Rectal smooth muscle tissue (tissue), 1 donor: ENCODE data around the gene ZG16.
"Not testable (repeated sequence)": the region's sequence is repeated elsewhere in the genome, so short reads cannot be mapped to it uniquely, and the experiment has no call there.

Experiments
- H3K27ac ChIP-seq: one replicate; pipeline ENCODE4 v1.7.0; 2013; ENCODE audit warnings: low read depth, low read length, inconsistent platforms
- H3K27me3 ChIP-seq: one replicate; pipeline ENCODE4 v1.7.0; 2013; ENCODE audit warnings: low read length; ENCODE audit not compliant: control insufficient read depth, insufficient read depth
- H3K36me3 ChIP-seq: one replicate; pipeline ENCODE4 v1.7.0; 2013; ENCODE audit warnings: low read length; ENCODE audit not compliant: control insufficient read depth, insufficient read depth
- H3K4me1 ChIP-seq: one replicate; pipeline ENCODE4 v1.7.0; 2013; ENCODE audit warnings: low read length; ENCODE audit not compliant: control insufficient read depth, insufficient read depth
- H3K4me3 ChIP-seq: one replicate; pipeline ENCODE4 v1.7.0; 2013; ENCODE audit warnings: low read length
- H3K9ac ChIP-seq: one replicate; pipeline ENCODE4 v1.7.0; 2013; ENCODE audit warnings: low read length

ZG16 gene

DNA sequence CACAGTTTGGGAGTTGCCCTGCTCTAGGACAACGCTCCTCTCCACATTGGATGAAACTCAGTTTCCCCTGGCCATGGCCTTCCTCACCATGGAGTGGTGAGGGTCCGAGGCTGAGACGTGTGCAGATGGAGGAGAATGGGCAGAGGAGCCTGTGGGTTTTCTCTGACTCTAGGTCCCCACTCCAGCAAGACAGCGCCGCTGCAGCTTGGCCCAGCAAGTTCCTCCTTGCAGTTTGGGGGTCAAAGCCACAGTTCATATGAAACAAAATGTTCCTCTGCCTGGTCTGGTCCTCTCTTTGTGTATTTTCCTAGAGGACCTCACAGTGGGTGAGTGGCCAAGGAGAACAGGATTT is 34.6 kb upstream of the ZG16 start:
- Histone ChIP-seq H3K27ac (no peak overlapping the region), H3K27me3 (no peaks in the 10 kb centered on the region), H3K4me3 (no peak overlapping the region), H3K36me3 (no peaks in the 10 kb centered on the region), H3K9ac (no peak overlapping the region), H3K4me1 (no peaks in the 10 kb centered on the region)

DNA sequence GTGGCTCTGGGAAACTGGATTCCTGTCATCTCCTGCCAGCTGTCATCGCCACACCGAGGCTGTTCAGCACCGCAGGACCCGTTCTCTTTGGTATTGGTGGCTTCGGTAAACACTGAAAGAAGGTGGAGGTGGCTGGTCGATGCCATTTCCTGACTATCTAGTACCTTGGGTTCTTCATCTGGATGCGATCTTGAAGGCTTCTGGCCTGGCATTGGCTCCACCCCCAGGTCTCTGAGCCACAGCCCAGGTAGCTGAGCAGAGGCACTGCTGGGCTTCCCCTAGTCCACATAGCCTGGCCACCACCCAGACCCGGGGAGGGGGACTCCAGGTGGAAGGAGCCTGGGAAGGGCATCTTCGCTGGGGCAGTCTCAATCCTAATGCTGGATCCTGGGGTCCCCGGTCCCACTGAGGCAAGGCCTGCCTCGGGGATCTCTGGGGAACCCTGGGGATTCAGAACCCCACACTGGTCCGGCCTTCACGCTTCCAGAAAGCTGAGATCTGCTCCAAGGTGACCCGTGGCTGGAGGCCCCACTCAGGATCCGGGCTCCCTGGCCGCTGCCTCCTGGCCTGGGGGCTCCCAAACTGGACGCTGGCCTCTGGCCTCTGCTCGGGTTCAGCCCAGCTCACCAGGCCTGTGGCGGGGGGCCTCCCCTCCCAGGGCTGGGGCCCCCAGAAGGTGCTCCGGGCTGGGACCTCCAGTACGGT is 34.1 kb upstream of the ZG16 start:
- Histone ChIP-seq H3K4me3 (no peak overlapping the region), H3K27ac (no peak overlapping the region), H3K4me1 (no peaks in the 10 kb centered on the region), H3K27me3 (no peaks in the 10 kb centered on the region), H3K9ac (no peak overlapping the region), H3K36me3 (no peaks in the 10 kb centered on the region)

DNA sequence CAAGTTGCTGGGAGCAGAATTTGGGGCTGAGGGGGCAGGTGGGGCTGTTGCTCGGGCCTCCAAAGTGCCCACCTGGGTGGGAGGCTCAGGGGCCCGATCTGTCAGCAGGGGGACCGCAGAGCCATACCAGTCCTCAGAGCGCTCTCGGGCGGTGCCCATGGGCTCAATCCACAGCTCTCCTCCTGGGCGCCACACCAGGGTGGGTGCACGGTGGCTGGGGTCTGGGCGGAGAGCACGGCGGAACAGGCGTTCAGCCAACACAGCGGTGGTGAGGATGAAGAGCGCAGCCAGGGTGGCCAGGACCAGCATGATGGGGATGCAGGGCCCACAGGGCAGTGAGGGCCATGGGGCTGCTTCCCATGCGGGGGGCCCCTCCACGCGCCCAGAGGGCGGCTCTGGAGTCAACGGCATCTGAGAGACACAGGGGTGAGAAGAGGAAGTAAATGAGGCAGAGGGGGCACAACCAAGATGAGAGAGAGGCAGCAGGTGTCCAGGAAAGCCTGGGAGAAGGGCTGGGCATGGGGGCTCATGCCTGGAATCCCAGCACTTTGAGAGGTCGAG is 33.4 kb upstream of the ZG16 start:
- no peak overlapping the region for H3K9ac ChIP-seq
- H3K27ac ChIP-seq: no peak overlapping the region
- H3K27me3 ChIP-seq: no peaks in the 10 kb centered on the region
- peak overlapping the region; percentile 51 for H3K4me3 ChIP-seq
- no peaks in the 10 kb centered on the region for H3K36me3 ChIP-seq
- H3K4me1 ChIP-seq: no peaks in the 10 kb centered on the region

DNA sequence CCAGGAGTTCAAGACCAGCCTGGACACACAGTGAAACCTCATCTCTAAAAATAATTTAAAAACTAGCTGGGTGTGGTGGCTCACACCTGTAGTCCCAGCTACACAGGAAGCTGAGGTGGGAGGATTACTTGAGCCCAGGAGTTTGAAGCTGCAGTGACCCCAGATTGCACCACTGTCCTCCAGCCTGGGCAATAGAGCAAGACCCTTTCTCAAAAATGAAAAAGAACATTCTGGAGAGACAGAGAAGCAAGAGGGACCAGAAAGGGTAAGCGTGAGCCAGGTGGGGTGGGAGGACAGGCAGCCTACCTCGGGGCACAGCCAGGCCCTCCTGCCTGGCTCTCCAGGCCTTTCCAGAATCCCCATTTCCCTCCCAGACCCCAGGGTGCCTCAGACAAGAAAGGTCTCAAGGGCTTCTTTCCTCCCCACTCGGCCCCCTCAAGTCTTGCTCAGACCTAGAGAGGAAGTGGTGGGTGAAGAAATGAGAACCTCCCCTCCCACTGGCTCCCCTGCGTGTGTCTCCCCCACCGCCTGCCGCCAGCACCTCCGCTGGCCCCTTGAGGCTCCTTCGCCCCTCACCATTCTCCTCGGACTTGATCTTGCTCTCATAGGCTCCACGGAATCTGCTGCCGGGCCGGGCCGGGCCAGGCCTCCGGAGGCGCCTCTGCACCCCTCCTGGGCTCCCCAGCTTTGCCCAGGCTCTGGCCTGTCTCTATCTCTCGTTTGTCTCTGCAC is 32.8 kb upstream of the ZG16 start:
- no peaks in the 10 kb centered on the region for H3K27me3 ChIP-seq
- no peaks in the 10 kb centered on the region for H3K36me3 ChIP-seq
- no peak overlapping the region for H3K9ac ChIP-seq
- H3K4me3 ChIP-seq: peak overlapping the region; percentile 51
- H3K4me1 ChIP-seq: no peaks in the 10 kb centered on the region
- H3K27ac ChIP-seq: no peak overlapping the region

DNA sequence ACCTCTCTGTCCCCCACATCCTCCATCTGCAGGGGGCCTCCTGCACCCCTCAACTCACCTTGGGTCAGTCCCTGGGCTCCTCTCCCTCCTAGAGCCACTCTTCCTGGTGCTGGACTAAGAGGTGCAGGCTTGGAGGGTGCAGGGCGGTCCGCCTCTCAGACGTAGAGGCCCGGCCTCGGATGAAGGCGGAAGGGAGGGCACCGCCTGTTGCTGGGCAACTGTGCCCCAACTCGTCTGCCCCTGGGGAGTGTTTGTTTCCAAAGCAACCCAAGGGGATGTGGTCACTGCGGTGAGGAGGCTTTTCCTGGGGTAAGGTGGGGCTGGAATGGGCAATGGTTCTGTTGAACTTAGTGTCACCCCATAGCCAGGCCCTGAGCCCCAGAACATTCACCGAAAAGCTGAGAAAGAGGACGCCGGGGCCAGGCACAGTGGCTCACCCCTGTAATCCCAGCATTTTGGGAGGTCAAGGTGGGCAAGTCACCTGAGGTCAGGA is 32.2 kb upstream of the ZG16 start, which contains the start of gene C16orf54:
C16orf54 (minus strand) TSS at position 138 of the 493 bp plus-strand sequence. CDS start 1,039 bp downstream, outside the sequence.
- Histone ChIP-seq H3K4me3 (peak within 1 kb of the TSS; percentile 51), H3K36me3 (no peaks in the 10 kb centered on the region), H3K4me1 (no peaks in the 10 kb centered on the region), H3K27me3 (no peaks in the 10 kb centered on the region), H3K27ac (no peak within 1 kb of the TSS), H3K9ac (no peak within 1 kb of the TSS)

DNA sequence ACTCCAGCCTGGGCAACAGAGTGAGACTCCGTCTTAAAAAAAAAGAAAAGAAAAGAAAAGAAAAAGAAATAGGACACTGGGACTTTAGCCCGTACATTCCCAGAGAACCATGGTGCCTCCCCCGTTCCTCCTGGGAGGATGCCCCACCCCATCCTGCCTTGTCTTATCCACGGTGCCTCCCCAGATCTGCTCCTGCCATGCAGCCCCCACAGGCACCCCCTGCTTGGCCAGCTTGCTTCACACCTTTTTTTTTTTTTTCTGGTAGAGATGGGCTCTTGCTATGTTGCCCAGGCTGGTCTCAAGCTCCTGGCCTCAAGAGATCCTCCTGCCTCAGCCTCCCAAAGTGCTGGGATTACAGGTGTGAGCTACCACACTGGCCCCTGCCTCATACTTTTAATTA is 31.5 kb upstream of the ZG16 start:
- H3K27me3 ChIP-seq, H3K4me1 ChIP-seq, H3K27ac ChIP-seq, H3K36me3 ChIP-seq, H3K4me3 ChIP-seq, H3K9ac ChIP-seq: not testable (repeated sequence)

DNA sequence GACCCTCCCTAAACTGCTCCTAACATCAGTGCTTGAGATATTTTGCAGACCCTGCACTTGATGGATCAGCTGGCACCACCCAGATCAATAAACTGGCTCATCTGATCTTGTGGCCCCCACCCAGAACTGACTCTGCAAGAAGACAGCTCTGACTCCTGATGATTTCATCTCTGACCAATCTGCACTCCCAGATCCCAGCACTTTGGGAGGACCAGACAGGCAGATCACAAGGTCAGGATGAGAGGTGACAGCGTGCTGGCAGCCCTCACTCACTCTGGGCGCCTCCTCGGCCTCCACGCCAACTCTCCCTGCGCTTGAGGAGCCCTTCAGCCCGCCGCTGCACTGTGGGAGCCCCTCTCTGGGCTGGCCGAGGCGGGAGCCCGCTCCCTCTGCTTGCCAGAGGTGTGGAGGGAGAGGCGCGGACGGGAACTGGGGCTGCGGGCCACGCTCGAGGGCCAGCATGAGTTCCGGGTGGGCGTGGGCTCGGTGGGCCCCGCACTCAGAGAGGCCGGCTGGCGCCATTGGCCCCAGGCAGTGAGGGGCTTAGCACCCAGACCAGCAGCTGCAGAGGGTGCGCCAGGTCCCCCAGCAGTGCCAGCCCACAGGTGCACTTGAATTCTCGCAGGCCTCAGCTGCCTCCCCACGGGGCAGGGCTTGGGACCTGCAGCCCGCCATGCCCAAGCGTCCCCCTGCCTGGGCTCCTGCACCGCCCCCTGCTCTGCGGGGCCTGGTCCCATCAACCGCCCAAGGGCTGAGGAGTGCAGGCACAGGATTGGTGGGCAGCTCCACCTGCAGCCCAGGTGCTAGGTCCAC is 29.9 kb upstream of the ZG16 start:
- Histone ChIP-seq H3K4me1 (no peaks in the 10 kb centered on the region), H3K4me3 (no peak overlapping the region), H3K27ac (no peak overlapping the region), H3K27me3 (no peaks in the 10 kb centered on the region), H3K36me3 (no peaks in the 10 kb centered on the region), H3K9ac (no peak overlapping the region)

DNA sequence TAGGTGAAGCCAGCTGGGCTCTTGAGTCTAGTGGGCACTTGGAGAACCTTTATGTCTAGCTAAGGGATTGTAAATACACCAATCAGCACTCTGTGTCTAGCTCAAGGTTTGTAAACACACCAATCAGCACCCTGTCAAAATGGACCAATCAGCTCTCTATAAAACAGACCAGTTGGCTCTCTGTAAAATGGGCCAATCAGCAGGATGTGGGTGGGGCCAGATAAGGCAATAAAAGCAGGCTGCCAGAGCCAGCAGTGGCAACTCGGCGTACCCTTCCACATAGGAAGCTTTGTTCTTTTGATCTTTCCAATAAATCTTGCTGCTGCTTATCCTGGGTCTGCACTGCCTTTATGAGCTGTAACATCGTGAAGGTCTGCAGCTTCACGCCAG is 29.3 kb upstream of the ZG16 start:
- not testable (repeated sequence) for H3K36me3 ChIP-seq, H3K27me3 ChIP-seq, H3K4me1 ChIP-seq, H3K4me3 ChIP-seq, H3K9ac ChIP-seq, H3K27ac ChIP-seq

DNA sequence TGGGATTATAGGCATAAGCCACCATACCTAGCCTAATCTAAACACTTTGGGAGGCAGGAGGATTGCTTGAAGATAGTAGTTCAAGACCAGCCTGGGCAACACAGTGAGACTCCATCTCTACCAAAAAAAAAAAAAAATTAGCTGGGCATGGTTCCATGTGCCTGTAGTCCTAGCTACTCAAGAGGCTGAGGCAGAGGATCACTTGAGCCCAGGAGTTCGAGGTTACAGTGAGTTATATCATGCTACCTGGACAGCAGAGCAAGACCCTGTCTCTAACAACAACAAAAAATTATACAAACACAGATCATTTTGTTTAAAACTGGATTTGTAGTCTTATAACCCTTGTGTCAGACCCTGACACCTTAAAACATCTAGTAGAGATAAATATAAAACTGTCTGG is 24.5 kb upstream of the ZG16 start:
- no peaks in the 10 kb centered on the region for H3K27me3 ChIP-seq
- no peaks in the 10 kb centered on the region for H3K36me3 ChIP-seq
- H3K4me1 ChIP-seq: no peaks in the 10 kb centered on the region
- H3K9ac ChIP-seq: no peak overlapping the region
- no peak overlapping the region for H3K4me3 ChIP-seq
- no peak overlapping the region for H3K27ac ChIP-seq

DNA sequence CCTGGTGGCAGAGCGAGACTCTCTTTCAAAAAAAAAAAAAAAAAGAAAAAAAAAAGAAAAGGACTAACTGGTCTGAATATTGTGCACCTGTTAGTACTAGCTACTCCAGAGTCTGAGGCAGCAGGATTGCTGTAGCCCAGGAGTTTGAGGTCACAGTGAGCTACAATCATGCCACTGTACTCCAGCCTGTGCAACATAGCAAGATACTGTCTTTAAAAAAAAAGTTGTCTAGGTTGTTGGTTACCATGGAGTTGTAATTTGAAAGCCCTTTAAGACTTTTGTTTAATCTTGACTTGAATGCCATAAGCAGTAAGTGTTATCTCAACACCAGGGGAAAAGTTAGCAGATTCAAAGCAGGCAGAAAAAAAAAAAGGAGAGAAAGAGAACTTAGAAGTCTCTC is 21.4 kb upstream of the ZG16 start:
- no peak overlapping the region for H3K27ac ChIP-seq
- no peaks in the 10 kb centered on the region for H3K4me1 ChIP-seq
- no peaks in the 10 kb centered on the region for H3K36me3 ChIP-seq
- no peaks in the 10 kb centered on the region for H3K27me3 ChIP-seq
- no peak overlapping the region for H3K4me3 ChIP-seq
- no peak overlapping the region for H3K9ac ChIP-seq

DNA sequence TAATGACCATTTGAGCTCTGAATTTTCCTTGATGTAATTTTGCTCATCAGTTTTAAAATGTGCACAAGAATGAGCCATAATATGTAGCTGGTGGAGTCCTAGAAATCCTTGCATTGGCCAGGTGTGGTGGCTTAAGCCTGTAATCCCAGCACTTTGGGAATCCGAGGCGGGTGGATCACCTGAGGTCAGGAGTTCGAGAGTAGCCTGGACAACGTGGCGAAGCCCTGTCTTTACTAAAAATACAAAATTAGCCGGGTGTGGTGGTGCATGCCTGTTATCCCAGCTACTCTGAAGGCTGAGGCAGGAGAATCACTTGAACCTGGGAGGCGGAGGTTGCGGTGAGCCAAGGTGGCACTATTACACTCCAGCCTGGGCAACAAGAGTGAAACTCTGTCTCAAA is 21.0 kb upstream of the ZG16 start:
- not testable (repeated sequence) for H3K27ac ChIP-seq, H3K4me1 ChIP-seq, H3K4me3 ChIP-seq, H3K9ac ChIP-seq, H3K36me3 ChIP-seq, H3K27me3 ChIP-seq

DNA sequence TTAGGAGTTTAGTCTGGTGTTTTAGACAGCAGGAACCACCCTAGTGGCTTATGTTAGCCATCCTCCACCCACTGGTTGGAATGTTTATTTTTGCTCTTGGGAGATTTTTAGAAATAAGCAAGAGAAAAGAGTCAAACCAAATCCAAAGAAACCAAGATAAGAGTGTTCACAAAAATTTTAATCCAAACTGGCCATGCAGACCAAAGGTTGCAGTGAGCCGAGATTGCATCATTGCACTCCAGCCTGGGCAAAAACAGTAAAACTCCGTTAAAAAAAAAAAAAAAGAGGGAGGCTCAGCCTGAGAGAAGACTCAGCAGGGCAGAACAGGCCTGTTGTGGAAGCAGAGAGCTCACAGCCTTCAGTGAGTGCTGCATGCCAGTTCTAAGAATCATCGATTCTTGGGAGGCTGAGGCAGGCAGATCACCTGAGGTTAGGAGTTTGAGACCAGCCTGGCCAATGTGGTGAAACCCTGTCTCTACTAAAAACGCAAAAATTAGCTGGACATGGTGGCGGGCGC is 20.0 kb upstream of the ZG16 start:
- Histone ChIP-seq H3K27me3 (no peaks in the 10 kb centered on the region), H3K9ac (no peak overlapping the region), H3K36me3 (no peaks in the 10 kb centered on the region), H3K27ac (no peak overlapping the region), H3K4me1 (no peaks in the 10 kb centered on the region), H3K4me3 (no peak overlapping the region)
